ENCODE measurements around the gene CSF3R. TPM values are rescaled to one million over a fixed set of nuclear protein-coding genes. Genes with fewer than 3 reads are reported as not detected.

The CSF3R gene
- total and polyA plus RNA-seq, 2 experiments from 2014 or later: not detected

DNA sequence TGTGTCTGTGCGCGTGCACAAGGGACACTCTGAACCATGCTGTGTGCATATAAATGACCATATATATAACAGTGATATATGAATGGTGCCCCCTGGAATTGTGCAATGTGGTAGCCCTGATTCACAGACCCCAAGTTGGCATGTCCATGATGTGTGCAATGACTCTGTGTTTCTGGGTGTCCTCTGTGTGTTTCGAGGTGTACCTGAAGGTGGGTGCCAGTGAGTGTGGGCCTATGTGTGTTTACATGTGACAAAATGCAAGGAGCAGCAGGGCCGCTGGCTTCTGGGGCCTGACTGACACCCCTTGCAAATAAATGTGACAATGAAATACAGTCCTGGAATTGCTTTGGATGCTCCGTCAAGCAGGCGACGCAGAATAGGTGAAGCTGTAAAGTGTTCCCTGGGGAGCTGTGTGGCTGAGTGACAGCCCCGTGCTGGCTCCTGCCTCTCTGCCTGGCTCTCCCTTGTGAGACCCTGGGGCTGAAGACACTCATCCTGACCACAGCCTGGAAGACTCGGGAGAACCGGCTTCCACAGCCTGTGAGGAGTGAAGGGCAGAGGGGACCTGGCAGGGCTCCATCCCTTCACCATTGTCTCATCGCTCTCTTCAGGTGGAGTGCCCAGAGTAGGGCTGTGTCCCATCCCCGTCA, 38.2 kb upstream of the CSF3R start:
- no peaks in the 10 kb centered on the region for H3K9me3 ChIP-seq (ENCODE audit: low read depth)
- no peak for TF ChIP-seq EZH2 (IDR thresholded peaks at IDR 0.05; ENCODE audit: insufficient read depth, poor library complexity, severe bottlenecking)
- no peak for TF ChIP-seq EZH2phosphoT487 (IDR thresholded peaks at IDR 0.05; ENCODE audit: insufficient read depth, low read depth)
- 69 to 73% methylated on average over 12 of the region's 12 CpGs for WGBS, 2 experiments (ENCODE audit: low coverage in 1 of 2, low lambda C conversion rate in 2 of 2, missing lambda C conversion rate in 2 of 2)
- H3K4me3 ChIP-seq: no peak overlapping the region
- no peaks in the 10 kb centered on the region for H3K9me2 ChIP-seq (ENCODE audit: insufficient read depth)
- H3K79me2 ChIP-seq (ENCODE audit: insufficient read depth): no peaks in the 10 kb centered on the region
- H4K20me1 ChIP-seq (ENCODE audit: insufficient read depth): no peaks in the 10 kb centered on the region
- in situ Hi-C loops (cut with MboI): no loop called here
- no peak overlapping the region for H3K27ac ChIP-seq
- DNase-seq: no peak
- H3K4me1 ChIP-seq (ENCODE audit: insufficient read depth): no peaks in the 10 kb centered on the region
- no peaks in the 10 kb centered on the region for H3K36me3 ChIP-seq (ENCODE audit: low read depth)
- H3K27me3 ChIP-seq (replicated peaks; ENCODE audit: insufficient read depth): no peaks in the 10 kb centered on the region; the same call in 1 of the 2 replicates
- H3K4me2 ChIP-seq (ENCODE audit: unreplicated experiment): no peak overlapping the region
- H3F3A ChIP-seq (ENCODE audit: insufficient read depth): no peaks in the 10 kb centered on the region
- H2AFZ ChIP-seq: no peak overlapping the region
- no peak overlapping the region for H3K9ac ChIP-seq

DNA sequence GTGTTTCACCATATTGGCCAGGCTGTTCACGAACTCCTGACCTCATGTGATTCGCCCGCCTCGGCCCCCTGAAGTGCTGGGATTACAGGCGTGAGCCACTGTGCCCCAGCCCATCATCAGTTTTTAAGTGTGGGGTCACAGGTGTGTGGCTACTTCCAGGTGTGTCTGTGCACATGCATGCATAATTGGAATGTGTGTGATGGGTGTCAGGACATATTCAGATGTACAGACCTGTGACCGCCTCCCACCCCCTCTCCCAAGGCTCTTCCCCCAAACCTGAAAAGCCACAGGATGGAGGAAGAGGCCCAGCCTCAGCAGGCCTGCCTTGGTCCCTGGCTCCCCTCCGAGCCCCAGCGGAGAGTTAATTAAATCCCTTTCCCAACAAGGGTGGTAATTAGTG, 37.3 kb upstream of the CSF3R start:
- H3K4me3 ChIP-seq: no peak overlapping the region
- no peaks in the 10 kb centered on the region for H3K9me2 ChIP-seq (ENCODE audit: insufficient read depth)
- no peak overlapping the region for H3K4me2 ChIP-seq (ENCODE audit: unreplicated experiment)
- no peaks in the 10 kb centered on the region for H3K79me2 ChIP-seq (ENCODE audit: insufficient read depth)
- TF ChIP-seq EZH2 (IDR thresholded peaks at IDR 0.05; ENCODE audit: insufficient read depth, poor library complexity, severe bottlenecking) (no peak), EZH2phosphoT487 (IDR thresholded peaks at IDR 0.05; ENCODE audit: insufficient read depth, low read depth) (no peak)
- no peaks in the 10 kb centered on the region for H3K36me3 ChIP-seq (ENCODE audit: low read depth)
- H3K9ac ChIP-seq: no peak overlapping the region
- H3K27me3 ChIP-seq (replicated peaks; ENCODE audit: insufficient read depth): no peaks in the 10 kb centered on the region; the same call in 1 of the 2 replicates
- no peak overlapping the region for H2AFZ ChIP-seq
- H3F3A ChIP-seq (ENCODE audit: insufficient read depth): no peaks in the 10 kb centered on the region
- in situ Hi-C loops (cut with MboI): no loop called here
- H4K20me1 ChIP-seq (ENCODE audit: insufficient read depth): no peaks in the 10 kb centered on the region
- H3K4me1 ChIP-seq (ENCODE audit: insufficient read depth): no peaks in the 10 kb centered on the region
- DNase-seq: no peak
- H3K9me3 ChIP-seq (ENCODE audit: low read depth): no peaks in the 10 kb centered on the region
- WGBS, 2 experiments (ENCODE audit: low coverage in 1 of 2, low lambda C conversion rate in 2 of 2, missing lambda C conversion rate in 2 of 2): 71 to 74% methylated on average over 7 to 8 of the region's 8 CpGs
- no peak overlapping the region for H3K27ac ChIP-seq

DNA sequence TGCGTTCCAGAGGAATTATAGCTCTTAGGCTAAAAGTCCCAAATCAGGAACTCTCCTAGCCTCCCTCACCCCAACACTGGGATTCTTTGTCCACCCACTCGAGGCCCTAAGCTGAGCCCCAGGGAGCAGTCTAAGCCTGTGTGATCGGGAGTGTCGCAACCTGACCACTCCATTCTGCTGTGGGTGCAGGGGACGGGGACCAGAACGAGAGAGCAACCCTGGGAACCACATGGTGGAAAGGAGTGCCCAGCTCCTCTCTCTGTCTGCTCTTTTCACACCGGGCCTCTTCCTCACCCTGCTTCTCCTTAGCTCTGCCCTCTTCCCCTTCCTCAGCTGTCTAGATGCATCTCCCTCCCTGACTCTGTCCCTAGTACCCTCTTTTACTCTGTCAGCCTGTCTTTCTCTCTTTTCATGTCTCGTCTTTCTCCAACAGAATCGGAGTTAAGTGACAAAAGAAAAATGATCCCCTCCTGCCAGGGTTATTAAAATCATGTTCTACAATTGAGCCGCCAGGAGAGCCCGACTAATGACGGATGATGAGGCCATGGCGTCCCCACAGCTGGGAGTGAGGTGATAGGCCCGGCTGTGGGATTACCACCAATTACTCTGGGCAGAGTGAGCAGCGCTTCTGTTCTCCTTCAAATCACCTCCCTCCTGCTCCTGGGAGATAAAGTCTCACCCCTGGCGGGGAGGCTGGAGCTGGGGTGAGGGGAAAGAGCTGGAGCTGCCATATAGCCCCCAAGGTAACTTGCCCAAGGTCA, 34.5 kb upstream of the CSF3R start:
- in situ Hi-C loops (cut with MboI): no loop called here

DNA sequence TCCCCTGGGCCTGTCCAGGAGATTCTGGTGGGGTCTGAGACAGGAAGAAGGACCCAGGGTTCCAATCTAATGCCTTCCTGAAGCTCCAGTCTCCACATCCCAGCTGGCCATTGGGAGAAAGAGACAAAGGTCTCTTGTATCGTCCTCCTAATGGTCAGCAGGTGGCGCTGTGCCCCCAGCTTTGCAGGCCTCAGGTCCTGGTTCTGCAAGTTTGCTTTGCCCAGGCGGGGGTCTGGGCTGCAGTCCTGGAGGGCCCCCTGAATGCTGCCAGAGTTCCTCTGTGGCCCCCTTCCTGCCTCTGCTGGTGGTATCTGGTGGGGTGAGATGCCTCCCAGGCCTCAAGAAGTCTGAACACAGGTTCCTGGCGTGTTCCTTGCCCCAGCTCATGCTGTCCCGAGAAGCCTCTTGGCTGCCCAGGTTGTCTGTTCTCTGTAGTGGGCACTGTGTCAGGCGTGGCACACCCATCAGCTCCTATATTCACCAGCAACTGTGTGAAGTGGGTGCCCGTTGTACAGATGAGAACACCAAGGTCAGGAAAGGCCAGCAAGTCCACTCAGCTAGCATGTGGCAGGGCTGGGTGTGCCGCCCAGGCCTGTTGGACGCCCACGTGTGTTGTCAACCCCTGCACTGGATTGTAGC, 33.8 kb upstream of the CSF3R start:
- H3K27ac ChIP-seq: no peak overlapping the region
- no peaks in the 10 kb centered on the region; the same call in 1 of the 2 replicates for H3K27me3 ChIP-seq (replicated peaks; ENCODE audit: insufficient read depth)
- no peaks in the 10 kb centered on the region for H4K20me1 ChIP-seq (ENCODE audit: insufficient read depth)
- H3K9ac ChIP-seq: no peak overlapping the region
- H3K79me2 ChIP-seq (ENCODE audit: insufficient read depth): no peaks in the 10 kb centered on the region
- no peaks in the 10 kb centered on the region for H3K36me3 ChIP-seq (ENCODE audit: low read depth)
- peak; percentile 68 for DNase-seq
- H3K4me1 ChIP-seq (ENCODE audit: insufficient read depth): no peaks in the 10 kb centered on the region
- H3K9me2 ChIP-seq (ENCODE audit: insufficient read depth): no peaks in the 10 kb centered on the region
- no peak overlapping the region for H3K4me3 ChIP-seq
- no peaks in the 10 kb centered on the region for H3F3A ChIP-seq (ENCODE audit: insufficient read depth)
- WGBS, 2 experiments (ENCODE audit: low coverage in 1 of 2, low lambda C conversion rate in 2 of 2, missing lambda C conversion rate in 2 of 2): 32 to 34% methylated on average over 10 of the region's 10 CpGs
- H3K4me2 ChIP-seq (ENCODE audit: unreplicated experiment): no peak overlapping the region
- H3K9me3 ChIP-seq (ENCODE audit: low read depth): no peaks in the 10 kb centered on the region
- no peak overlapping the region for H2AFZ ChIP-seq
- TF ChIP-seq EZH2phosphoT487 (IDR thresholded peaks at IDR 0.05; ENCODE audit: insufficient read depth, low read depth): no peak
- TF ChIP-seq EZH2 (IDR thresholded peaks at IDR 0.05; ENCODE audit: insufficient read depth, poor library complexity, severe bottlenecking): no peak
- in situ Hi-C loops (cut with MboI): no loop called here

More for the DNA sequence above, 34.5 kb upstream of the CSF3R start:
- H3F3A ChIP-seq (ENCODE audit: insufficient read depth): no peaks in the 10 kb centered on the region
- no peaks in the 10 kb centered on the region for H4K20me1 ChIP-seq (ENCODE audit: insufficient read depth)
- no peaks in the 10 kb centered on the region for H3K79me2 ChIP-seq (ENCODE audit: insufficient read depth)
- no peaks in the 10 kb centered on the region for H3K9me2 ChIP-seq (ENCODE audit: insufficient read depth)
- 62 to 66% methylated on average over 16 of the region's 16 CpGs for WGBS, 2 experiments (ENCODE audit: low coverage in 1 of 2, low lambda C conversion rate in 2 of 2, missing lambda C conversion rate in 2 of 2)
- no peak overlapping the region for H3K4me3 ChIP-seq
- H3K4me2 ChIP-seq (ENCODE audit: unreplicated experiment): no peak overlapping the region
- peak; percentile 11 for DNase-seq
- no peak overlapping the region for H3K9ac ChIP-seq
- no peaks in the 10 kb centered on the region for H3K9me3 ChIP-seq (ENCODE audit: low read depth)
- no peaks in the 10 kb centered on the region for H3K36me3 ChIP-seq (ENCODE audit: low read depth)
- no peaks in the 10 kb centered on the region for H3K4me1 ChIP-seq (ENCODE audit: insufficient read depth)
- no peaks in the 10 kb centered on the region; the same call in 1 of the 2 replicates for H3K27me3 ChIP-seq (replicated peaks; ENCODE audit: insufficient read depth)
- no peak overlapping the region for H3K27ac ChIP-seq
- TF ChIP-seq EZH2 (IDR thresholded peaks at IDR 0.05; ENCODE audit: insufficient read depth, poor library complexity, severe bottlenecking) (no peak), EZH2phosphoT487 (IDR thresholded peaks at IDR 0.05; ENCODE audit: insufficient read depth, low read depth) (no peak)
- H2AFZ ChIP-seq: no peak overlapping the region
